ENCODE results near the gene RASD1.

The RASD1 gene

GRCh38 chr17:17527534-17527933, 31.3 kb upstream of the RASD1 start:
- in situ Hi-C loops (cut with MboI; ENCODE audit: low sequenced_read_pairs): no loop called here

GRCh38 chr17:17526369-17526768, 30.2 kb upstream of the RASD1 start:
- in situ Hi-C loops (cut with MboI; ENCODE audit: low sequenced_read_pairs): no loop called here

DNA sequence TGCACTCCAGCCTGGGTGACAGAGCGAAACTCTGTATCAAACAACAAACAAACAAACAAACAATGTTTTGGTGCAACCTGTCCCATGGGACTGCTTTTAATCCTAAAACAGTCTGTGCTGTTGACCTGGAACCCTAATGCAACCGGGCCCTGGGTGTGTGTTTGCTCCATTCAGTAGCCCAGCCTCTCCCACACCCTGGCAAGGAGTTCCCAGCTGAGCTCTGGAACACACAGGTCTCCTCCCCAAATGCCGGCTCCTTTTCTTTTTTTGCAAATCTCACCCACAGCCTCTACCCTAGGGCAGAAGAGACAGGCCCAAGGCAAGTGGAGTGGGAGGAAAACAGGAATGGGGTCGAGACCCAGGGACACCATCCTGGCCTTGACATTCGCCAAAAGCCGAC, 29.8 kb upstream of the RASD1 start:
- in situ Hi-C loops (cut with MboI; ENCODE audit: low sequenced_read_pairs): no loop called here

GRCh38 chr17:17525311-17525710, 29.1 kb upstream of the RASD1 start:
- in situ Hi-C loops (cut with MboI; ENCODE audit: low sequenced_read_pairs): no loop called here

GRCh38 chr17:17523731-17524490, 27.7 kb upstream of the RASD1 start:
- in situ Hi-C loops (cut with MboI; ENCODE audit: low sequenced_read_pairs): no loop called here

DNA sequence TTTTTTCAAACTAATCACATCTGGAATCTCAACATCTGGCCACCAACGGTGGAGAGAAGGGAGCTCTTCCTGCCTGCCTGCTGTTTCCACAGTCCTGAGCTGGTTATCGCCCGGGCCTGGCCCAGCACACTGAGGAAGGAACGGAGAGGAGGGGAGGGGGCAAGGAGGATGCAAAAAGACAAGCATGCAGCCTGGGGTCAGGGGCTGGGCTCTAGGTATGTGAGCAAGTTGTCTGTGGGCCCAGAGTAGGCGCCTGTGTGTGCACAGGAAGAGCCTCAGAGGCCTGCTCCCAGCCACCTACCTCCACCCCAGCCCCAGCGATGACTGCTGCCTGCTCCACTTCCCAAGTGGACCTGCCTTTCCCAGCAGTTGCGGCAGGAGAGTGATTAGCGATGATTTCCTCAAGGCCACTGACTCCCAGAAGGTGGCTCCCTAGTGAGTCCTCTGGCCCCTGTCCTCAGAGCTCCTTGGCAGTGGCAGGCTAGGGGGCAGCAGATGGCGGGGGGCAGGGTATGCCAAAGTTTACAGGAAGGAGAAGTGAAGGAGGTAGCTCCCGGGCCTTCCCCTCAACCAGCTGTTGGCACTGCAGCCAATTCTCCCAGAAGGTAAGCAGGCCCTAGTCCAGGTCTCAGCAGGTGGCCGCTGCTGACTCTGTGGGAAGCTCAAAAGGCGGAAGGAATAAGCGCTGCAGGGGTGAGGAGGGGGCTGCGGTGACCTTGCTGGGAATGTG, 27.0 kb upstream of the RASD1 start:
- in situ Hi-C loops (cut with MboI; ENCODE audit: low sequenced_read_pairs): no loop called here

GRCh38 chr17:17520599-17521232, 24.5 kb upstream of the RASD1 start:
- in situ Hi-C loops (cut with MboI; ENCODE audit: low sequenced_read_pairs): no loop called here

DNA sequence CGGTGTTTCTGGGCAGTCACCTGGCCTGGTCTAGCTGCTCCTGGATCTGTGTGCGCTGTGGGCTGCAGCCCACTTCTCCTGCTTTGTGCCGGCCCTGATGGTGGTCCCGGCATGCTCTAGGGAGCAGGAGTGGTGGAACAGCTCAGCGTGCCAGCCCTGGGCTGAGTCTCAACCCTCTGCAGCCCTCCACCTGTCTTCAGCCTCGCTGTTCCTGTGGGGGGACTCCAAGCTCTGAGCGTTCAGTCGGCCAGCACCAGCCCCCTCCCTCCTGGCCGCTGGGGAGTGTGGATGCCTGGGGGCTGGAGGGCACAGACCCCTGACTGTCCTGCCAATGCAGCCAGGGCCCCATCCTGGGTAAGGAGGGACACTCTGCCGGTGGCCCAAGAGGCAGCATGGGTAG, 23.7 kb upstream of the RASD1 start:
- in situ Hi-C loops (cut with MboI; ENCODE audit: low sequenced_read_pairs): no loop called here

- in situ Hi-C loops (cut with MboI; ENCODE audit: low sequenced_read_pairs): no loop called here
Observed at GRCh38 chr17:17518951-17519350, 22.8 kb upstream of the RASD1 start.

DNA sequence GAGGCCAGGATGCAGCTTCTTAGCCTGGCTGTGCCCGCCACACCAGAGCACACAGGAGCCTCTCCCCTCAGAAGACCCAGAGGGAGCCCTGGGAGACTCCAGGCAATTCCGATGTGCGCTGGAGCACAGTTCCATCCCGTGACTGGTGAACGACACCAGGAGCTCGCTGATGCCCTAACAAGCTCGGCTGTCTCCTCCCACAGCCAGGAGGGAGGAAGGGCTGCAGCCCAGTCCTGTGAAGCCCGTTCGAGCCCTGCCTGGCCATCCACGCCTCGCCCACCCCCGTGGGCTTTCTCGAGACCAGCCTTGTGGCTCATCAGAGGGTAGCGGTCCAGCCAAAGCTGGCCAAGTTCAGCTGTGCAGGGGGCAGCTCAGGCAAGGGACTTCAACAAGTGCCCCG, 21.8 kb upstream of the RASD1 start:
- in situ Hi-C loops (cut with MboI; ENCODE audit: low sequenced_read_pairs): no loop called here

DNA sequence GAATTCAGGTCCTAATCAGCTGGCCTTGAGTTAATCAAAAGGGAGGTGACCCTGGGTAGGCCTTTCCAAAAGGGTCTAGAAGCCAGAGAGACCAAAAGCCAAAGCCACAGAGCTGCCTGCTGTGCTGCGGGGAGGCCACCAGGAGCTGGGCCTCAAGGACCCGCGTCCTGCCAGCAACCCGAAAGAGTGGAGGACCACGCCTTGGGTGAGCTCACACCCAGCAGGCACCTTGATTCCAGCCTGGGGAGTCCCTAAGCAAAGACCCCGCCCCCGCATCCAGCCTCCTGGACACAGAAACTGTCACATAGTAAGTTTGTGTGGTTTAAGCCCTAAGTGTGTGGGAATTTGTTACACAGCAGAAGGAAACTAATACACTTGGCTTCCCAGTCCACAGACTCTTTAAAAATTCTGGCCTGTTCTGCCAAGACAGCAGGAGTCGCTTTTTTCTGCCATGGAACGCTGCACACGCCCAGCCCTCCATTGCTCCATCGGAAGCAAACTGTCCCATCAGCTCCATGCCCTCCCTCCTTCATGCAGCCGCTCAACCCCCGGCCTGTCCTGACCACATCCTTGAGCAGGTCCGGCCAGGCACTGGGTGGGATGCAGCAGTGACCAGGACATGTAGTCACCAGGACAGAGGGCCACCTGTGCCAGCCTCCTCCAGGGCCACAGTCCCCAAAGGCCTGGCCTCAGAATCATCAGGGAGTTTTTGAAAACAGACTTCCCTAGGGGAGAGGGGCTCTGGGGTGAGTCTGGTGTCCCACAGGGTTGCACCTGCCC, 20.9 kb upstream of the RASD1 start:
- in situ Hi-C loops (cut with MboI; ENCODE audit: low sequenced_read_pairs): no loop called here

GRCh38 chr17:17515934-17516930, 20.0 kb upstream of the RASD1 start:
- in situ Hi-C loops (cut with MboI; ENCODE audit: low sequenced_read_pairs): no loop called here

- in situ Hi-C loops (cut with MboI; ENCODE audit: low sequenced_read_pairs): no loop called here
Observed at GRCh38 chr17:17514993-17515933, 19.1 kb upstream of the RASD1 start.

GRCh38 chr17:17514361-17514992, 18.3 kb upstream of the RASD1 start:
- in situ Hi-C loops (cut with MboI; ENCODE audit: low sequenced_read_pairs): no loop called here

GRCh38 chr17:17513626-17514025, 17.4 kb upstream of the RASD1 start:
- in situ Hi-C loops (cut with MboI; ENCODE audit: low sequenced_read_pairs): no loop called here

- in situ Hi-C loops (cut with MboI; ENCODE audit: low sequenced_read_pairs): no loop called here
Observed at GRCh38 chr17:17512866-17513265, 16.7 kb upstream of the RASD1 start.

- in situ Hi-C loops (cut with MboI; ENCODE audit: low sequenced_read_pairs): no loop called here
Observed at GRCh38 chr17:17511881-17512858, 16.0 kb upstream of the RASD1 start.
